Measurements from ENCODE around the gene WDFY4.

WDFY4 gene

DNA sequence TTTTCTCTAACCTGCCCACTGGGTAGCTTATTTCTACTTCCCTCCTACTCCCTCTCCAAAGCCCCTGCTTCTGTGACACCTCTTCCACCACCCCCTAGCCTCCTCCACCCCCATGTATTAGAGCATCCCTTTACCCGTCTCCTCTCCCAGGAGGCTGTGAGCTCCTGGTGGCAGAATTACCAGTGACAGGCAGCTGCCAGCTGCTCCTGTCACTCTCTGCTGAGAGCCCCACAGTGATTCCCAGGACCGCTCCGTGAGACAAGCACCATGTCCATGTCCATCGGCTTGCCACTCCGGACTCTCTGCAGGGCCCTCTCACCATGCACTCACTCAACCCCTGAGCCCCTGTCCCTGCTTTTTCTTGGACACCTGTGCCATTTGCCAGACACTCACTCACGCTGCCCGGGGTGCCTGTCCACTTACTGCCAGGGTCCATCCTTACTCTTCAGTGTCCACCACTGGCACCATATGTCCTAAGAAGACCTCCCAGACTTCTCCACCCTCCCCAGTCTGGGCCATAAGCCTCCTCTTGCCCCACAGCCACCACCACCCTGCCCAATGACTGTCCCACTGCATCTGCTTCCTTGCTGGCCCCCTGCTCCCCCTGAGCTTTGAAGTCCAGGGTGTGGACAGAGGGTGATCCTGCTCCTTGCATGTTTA, 9.8 kb downstream of the WDFY4 start:
- CTCF ChIA-PET = no interaction called here

DNA sequence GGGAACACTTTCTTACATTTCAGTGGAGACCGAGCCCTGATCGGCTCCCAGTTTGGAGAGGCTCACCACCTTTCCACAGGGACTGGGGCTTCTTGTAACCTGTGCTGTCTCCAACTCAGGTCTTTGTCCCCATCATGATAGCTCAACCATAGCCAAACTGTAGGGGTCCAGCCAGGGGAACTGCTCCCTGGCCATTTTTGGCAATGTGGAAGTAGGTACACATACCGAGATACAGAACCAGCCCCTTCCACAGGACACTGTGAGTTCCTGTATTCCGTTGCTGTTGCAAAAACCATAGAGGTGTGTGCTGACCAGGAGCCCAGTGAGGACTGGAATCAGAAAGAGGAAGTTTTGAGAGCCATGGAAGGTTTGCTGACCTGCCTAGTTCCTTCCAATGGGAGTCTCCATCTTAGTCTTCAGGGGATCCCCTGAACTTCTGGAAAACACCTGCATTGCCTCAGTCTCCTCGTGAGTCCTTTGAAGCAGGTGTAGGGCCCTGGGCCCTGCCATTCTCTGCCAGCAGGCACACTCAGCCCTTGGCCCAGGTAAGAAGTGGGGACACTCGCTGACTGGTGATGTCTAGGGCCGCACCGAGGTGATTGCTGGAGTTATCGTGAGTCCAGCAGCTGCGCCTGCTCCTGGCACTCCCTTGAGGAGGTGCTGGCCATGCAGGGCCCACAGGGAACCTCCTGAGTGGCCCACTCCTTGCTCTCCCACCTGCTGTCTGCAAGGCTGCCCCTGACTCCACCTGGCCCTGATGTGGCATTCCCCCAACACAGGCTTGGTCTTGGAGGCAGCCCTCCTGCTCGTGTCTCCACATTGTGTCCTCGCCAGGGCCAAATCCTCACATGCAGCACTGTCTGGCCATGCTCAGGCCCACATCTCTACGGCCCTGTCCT, 11.2 kb downstream of the WDFY4 start:
- no peaks in the 10 kb centered on the region for H3K36me3 ChIP-seq (ENCODE audit: control insufficient read depth in 2 of 2, insufficient read depth in 1 of 2, low read length in 2 of 2)
- TF ChIP-seq EGR2 (tag by site-specific recombination; IDR thresholded peaks at IDR 0.05; ENCODE audit: low read depth) = no peak
- no peak for TF ChIP-seq ZEB2 (tag by site-specific recombination; IDR thresholded peaks at IDR 0.05)
- TF ChIP-seq, protein P1, sequence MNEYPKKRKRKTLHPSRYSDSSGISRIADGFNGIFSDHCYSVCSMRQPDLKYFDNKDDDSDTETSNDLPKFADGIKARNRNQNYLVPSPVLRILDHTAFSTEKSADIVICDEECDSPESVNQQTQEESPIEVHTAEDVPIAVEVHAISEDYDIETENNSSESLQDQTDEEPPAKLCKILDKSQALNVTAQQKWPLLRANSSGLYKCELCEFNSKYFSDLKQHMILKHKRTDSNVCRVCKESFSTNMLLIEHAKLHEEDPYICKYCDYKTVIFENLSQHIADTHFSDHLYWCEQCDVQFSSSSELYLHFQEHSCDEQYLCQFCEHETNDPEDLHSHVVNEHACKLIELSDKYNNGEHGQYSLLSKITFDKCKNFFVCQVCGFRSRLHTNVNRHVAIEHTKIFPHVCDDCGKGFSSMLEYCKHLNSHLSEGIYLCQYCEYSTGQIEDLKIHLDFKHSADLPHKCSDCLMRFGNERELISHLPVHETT (tag by site-specific recombination; IDR thresholded peaks at IDR 0.05) = no peak
- no peak for TF ChIP-seq GLI4 (tag by site-specific recombination; IDR thresholded peaks at IDR 0.05)
- no peak for TF ChIP-seq ZFP69B (tag by site-specific recombination; IDR thresholded peaks at IDR 0.05)
- TF ChIP-seq, protein P2, sequence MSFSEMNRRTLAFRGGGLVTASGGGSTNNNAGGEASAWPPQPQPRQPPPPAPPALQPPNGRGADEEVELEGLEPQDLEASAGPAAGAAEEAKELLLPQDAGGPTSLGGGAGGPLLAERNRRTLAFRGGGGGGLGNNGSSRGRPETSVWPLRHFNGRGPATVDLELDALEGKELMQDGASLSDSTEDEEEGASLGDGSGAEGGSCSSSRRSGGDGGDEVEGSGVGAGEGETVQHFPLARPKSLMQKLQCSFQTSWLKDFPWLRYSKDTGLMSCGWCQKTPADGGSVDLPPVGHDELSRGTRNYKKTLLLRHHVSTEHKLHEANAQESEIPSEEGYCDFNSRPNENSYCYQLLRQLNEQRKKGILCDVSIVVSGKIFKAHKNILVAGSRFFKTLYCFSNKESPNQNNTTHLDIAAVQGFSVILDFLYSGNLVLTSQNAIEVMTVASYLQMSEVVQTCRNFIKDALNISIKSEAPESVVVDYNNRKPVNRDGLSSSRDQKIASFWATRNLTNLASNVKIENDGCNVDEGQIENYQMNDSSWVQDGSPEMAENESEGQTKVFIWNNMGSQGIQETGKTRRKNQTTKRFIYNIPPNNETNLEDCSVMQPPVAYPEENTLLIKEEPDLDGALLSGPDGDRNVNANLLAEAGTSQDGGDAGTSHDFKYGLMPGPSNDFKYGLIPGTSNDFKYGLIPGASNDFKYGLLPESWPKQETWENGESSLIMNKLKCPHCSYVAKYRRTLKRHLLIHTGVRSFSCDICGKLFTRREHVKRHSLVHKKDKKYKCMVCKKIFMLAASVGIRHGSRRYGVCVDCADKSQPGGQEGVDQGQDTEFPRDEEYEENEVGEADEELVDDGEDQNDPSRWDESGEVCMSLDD (tag by site-specific recombination; IDR thresholded peaks at IDR 0.05) = no peak
- TF ChIP-seq ZNF394 (tag by site-specific recombination; IDR thresholded peaks at IDR 0.05; ENCODE audit: borderline replicate concordance) = no peak
- TF ChIP-seq ZNF654 (tag by site-specific recombination; IDR thresholded peaks at IDR 0.05; ENCODE audit: low read depth) = no peak
- no peak for TF ChIP-seq ZNF585B (tag by site-specific recombination; IDR thresholded peaks at IDR 0.05)
- TF ChIP-seq, protein P3, sequence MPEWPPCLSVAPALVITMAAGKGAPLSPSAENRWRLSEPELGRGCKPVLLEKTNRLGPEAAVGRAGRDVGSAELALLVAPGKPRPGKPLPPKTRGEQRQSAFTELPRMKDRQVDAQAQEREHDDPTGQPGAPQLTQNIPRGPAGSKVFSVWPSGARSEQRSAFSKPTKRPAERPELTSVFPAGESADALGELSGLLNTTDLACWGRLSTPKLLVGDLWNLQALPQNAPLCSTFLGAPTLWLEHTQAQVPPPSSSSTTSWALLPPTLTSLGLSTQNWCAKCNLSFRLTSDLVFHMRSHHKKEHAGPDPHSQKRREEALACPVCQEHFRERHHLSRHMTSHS (tag by site-specific recombination; IDR thresholded peaks at IDR 0.05) = no peak
- H3K9me3 ChIP-seq (ENCODE audit: control insufficient read depth, insufficient read depth, low read depth, low read length) = no peaks in the 10 kb centered on the region
- ChIA-PET CTCF (interaction anchor here (0.7 kb wide), 1 partner anchor 830 kb away, joined by 3 read pairs; no protein-coding TSS in a partner anchor), POLR2A (no interaction called here)
- no peaks in the 10 kb centered on the region for H3K4me1 ChIP-seq (ENCODE audit: control insufficient read depth, insufficient read depth, low read length)
- H3K27ac ChIP-seq (ENCODE audit: extremely low read depth, low read depth, low read length) = no peak overlapping the region
- H3K4me3 ChIP-seq (ENCODE audit: low read depth, low read length) = no peak overlapping the region

More for the DNA sequence above, 9.8 kb downstream of the WDFY4 start:
- POLR2A ChIA-PET = no interaction called here
- H3K4me1 ChIP-seq (ENCODE audit: control insufficient read depth, insufficient read depth, low read length) = no peaks in the 10 kb centered on the region
- TF ChIP-seq ZNF121 (tag by site-specific recombination; IDR thresholded peaks at IDR 0.05) = no peak
- peak; percentile 28; the same call in 1 of the 2 replicates for TF ChIP-seq EGR2 (tag by site-specific recombination; IDR thresholded peaks at IDR 0.05; ENCODE audit: low read depth)
- no peaks in the 10 kb centered on the region for H3K9me3 ChIP-seq (ENCODE audit: control insufficient read depth, insufficient read depth, low read depth, low read length)
- H3K4me3 ChIP-seq (ENCODE audit: low read depth, low read length) = no peak overlapping the region
- no peaks in the 10 kb centered on the region for H3K36me3 ChIP-seq (ENCODE audit: control insufficient read depth in 2 of 2, insufficient read depth in 1 of 2, low read length in 2 of 2)
- H3K27ac ChIP-seq (ENCODE audit: extremely low read depth, low read depth, low read length) = no peak overlapping the region

DNA sequence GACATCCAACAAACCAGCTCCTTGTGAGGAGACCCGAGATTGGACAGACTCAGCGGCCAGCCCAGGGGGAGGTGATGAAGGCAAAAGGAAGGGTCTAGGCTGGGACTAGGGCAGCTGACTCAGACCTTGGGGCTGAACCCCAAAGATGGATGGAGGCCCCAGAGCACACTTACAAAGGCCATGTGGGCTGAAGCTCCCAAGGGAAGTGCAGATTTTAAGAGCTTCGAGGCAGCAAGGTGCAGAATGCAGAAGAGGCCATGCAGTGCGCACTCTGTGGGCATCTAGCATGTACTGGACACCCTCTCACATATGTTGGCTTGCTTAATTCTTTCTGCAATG, 11.8 kb downstream of the WDFY4 start:
- Histone ChIP-seq H3K27ac (ENCODE audit: extremely low read depth, low read depth, low read length) (no peak overlapping the region), H3K4me1 (ENCODE audit: control insufficient read depth, insufficient read depth, low read length) (no peaks in the 10 kb centered on the region), H3K9me3 (ENCODE audit: control insufficient read depth, insufficient read depth, low read depth, low read length) (no peaks in the 10 kb centered on the region), H3K4me3 (ENCODE audit: low read depth, low read length) (no peak overlapping the region), H3K36me3 (ENCODE audit: control insufficient read depth in 2 of 2, insufficient read depth in 1 of 2, low read length in 2 of 2) (no peaks in the 10 kb centered on the region)
- POLR2A ChIA-PET = no interaction called here
- CTCF ChIA-PET = no interaction called here
- TF ChIP-seq, protein P2 (tag by site-specific recombination; IDR thresholded peaks at IDR 0.05) = no peak
- TF ChIP-seq ZNF76 (tag by site-specific recombination; IDR thresholded peaks at IDR 0.05; ENCODE audit: borderline replicate concordance, low read depth) (no peak), SP7 (tag by site-specific recombination; IDR thresholded peaks at IDR 0.05) (no peak), ZNF10 (tag by site-specific recombination; IDR thresholded peaks at IDR 0.05) (no peak), ZNF214 (tag by site-specific recombination; IDR thresholded peaks at IDR 0.05; ENCODE audit: borderline replicate concordance) (no peak)

All from HEK293 (cell line).